GM19099 (cell line): Measurements from ENCODE around the gene H3-3A.

ENCODE experiments used
- POLR2A ChIP-seq: IDR thresholded peaks from 3 replicates; pipeline ENCODE4 v1.6.1; 2011; ENCODE audit warnings: low read depth; ENCODE audit not compliant: insufficient read length; ENCODE audit errors: extremely low read depth

The H3-3A gene

DNA sequence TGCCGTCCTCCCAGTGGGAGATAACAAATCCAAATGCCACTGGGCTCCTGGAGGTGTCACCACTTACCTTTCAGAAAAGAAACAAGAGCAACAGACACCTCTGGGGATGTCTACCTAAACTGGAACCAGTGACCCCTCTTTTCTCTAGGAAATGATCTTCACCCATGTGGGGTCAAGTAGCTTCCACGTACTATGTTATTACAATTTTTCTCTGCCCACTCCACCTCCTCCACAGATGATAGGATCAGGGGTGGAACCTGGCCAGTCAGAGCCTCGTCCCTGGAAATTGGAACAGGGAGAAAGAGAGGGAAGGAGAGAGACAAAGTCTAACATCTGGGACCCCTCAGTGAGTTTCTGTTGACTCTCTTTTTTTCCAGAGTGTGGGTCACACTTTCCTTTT is 50.1 kb downstream of the H3-3A start:
- TF ChIP-seq POLR2A: no peak

DNA sequence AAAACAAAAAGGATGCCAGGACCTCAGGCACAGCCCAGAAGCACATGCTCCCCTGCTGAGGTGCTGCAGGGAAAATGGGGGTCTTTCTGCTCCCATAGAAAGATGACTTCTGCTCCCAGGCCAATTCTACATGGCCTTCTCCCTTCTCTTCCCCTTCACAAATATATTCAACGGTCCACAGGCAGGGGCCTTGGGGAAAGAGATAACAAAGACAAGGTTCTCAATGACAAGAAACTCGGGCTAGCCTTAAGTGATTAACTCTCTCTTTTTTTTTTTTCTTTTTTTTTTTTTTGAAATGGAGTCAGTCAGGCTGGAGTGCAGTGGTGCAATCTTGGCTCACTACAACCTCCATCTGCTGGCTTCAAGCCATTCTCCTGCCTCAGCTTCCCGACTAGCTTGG is 54.2 kb downstream of the H3-3A start:
- TF ChIP-seq POLR2A: no peak

DNA sequence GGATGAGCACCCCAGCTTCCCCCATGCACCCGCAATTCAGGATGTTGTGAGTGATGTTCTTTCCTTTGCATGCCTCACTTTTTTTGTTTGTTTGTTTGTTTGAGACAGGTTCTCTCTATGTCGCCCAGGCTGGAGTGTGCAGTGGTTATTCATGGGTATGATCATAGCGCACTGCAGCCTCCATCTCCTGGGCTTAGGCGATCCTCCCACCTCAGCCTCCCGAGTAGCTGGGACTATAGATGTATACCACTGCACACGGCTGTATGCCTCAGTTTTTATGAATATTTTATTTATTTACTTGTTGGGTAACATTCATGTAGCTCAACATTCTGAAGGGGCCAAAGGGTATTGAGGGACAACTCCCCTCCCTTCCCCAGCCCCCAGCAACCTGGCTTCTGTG is 54.8 kb downstream of the H3-3A start:
- TF ChIP-seq POLR2A: no peak

DNA sequence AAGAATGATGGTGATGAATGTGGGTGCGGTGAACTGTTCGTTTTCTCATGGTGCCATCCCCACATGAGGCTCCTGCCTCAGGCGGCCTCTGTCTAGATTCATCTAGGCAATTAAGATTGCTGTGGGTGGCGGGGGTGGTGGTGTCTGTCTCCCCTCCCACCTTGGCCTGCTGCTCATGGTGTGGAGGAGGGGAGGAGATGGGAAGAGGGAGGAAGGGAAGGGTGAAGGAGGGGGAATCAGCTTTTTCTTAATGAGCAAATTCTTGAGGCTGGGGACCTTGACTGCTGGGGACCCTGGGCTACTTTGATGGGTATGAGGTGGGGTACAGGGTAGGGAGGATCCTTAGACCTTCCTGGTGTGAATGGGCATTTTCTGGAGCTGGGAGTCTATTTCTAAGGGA is 55.8 kb downstream of the H3-3A start:
- TF ChIP-seq POLR2A: no peak

DNA sequence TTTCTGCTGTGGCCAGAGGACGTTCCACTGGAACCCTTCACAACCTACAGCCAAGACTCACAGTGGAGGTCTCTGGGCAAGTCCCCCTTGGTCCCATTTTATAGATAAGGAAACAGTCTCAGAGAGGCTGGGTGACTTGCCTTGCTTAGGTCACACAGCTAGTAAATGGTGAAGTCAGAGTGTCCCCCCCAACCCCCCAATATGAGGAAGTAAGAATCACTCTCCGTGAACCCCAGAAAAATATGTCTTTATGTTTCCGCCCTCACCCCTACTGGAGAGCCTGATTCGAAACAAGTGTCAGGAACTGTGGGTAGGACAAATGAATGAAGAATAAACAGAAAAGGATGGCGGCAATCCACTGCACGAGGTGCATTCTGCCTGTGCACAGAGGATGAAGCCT is 56.7 kb downstream of the H3-3A start:
- no peak for TF ChIP-seq POLR2A

DNA sequence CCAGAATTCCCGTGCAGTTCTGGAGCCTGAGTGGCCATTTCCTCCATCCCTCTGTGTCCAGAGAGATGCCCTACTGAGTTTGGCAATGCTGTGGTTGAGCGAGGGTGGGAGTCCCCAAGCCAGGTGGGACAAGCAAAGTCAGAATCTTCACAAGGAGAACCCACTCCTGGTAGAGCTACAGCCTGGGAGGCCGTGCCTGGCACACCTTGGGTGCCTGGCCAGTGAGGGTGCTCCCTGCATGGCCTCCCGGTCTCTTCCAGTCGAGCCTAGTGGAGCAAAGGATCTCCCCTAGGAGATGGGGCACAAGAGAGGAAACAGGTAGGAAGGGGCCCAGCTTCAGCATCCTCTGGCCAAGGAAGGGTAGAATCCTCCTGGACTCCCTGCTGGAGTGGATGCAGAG is 57.9 kb downstream of the H3-3A start:
- no peak for TF ChIP-seq POLR2A

GRCh38 chr1:226121049-226121586 is 58.6 kb downstream of the H3-3A start:
- no peak for TF ChIP-seq POLR2A
